Right lobe of liver (tissue), 4 donors: ENCODE results near the gene IPMK.
"Not testable (repeated sequence)": the region's sequence is repeated elsewhere in the genome, so short reads cannot be mapped to it uniquely, and the experiment has no call there.

Experiments used
- POLR2A ChIP-seq: fragments of 450-650 bp; IDR thresholded peaks from one replicate; pipeline ENCODE4 v1.6.1; 2017; ENCODE audit warnings: antibody characterized with exemption, mild to moderate bottlenecking
- TF ChIP-seq, protein P1 (sequence below), 4 donors: fragments of 200-600 bp in 3 of 4; fragments of 450-650 bp in 1 of 4; IDR thresholded peaks; one replicate each; pipeline versions ENCODE4 v1.5.1 to v1.8.0; 2016 to 2022; ENCODE audit warnings: antibody characterized with exemption in 4 of 4, mild to moderate bottlenecking in 2 of 4
- donor health status: DM: no; HTN: no; CAD: no.
- donor health status: DM: no; HTN: no; CAD: no.
- donor health status: DM: no; HTN: yes; CAD: no.

DNA sequence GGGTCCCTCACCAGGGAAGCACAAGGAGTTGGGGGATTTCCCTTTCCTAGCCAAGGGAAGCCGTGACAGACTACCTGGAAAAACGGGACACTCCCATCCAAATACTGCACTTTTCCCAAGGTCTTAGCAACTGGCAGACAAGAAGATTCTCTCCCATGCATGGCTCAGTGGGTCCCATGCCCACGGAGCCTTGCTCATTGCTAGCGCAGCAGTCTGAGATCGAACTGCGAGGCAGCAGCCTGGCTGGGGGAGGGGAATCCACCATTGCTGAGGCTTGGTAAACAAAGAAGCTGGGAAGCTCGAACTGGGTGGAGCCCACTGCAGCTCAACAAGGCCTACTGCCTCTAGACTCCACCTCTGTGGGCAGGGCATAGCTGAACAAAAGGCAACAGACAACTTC, 37.8 kb downstream of the IPMK start:
- TF ChIP-seq POLR2A, result not testable (repeated sequence)
- TF ChIP-seq, protein P1, sequence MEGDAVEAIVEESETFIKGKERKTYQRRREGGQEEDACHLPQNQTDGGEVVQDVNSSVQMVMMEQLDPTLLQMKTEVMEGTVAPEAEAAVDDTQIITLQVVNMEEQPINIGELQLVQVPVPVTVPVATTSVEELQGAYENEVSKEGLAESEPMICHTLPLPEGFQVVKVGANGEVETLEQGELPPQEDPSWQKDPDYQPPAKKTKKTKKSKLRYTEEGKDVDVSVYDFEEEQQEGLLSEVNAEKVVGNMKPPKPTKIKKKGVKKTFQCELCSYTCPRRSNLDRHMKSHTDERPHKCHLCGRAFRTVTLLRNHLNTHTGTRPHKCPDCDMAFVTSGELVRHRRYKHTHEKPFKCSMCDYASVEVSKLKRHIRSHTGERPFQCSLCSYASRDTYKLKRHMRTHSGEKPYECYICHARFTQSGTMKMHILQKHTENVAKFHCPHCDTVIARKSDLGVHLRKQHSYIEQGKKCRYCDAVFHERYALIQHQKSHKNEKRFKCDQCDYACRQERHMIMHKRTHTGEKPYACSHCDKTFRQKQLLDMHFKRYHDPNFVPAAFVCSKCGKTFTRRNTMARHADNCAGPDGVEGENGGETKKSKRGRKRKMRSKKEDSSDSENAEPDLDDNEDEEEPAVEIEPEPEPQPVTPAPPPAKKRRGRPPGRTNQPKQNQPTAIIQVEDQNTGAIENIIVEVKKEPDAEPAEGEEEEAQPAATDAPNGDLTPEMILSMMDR (IDR thresholded peaks at IDR 0.05), result not testable (repeated sequence)
